Astrocyte (in vitro differentiated cells and primary cell): ENCODE results near the gene MYOF. TPM values are rescaled to one million over a fixed set of nuclear protein-coding genes. Genes with fewer than 3 reads are reported as not detected.

Experiments used
- DNase-seq: peaks from one replicate; pipeline ENCODE4 v3.0.0-alpha.2; 2010; ENCODE audit warnings: low read depth
- FAIRE-seq: peaks from 2 replicates; lab custom pipeline; 2011; peaks lifted over from hg19 to GRCh38; lab: Jason Lieb, UNC
- H2AFZ ChIP-seq: 2 replicates; pipeline ENCODE4 v1.6.0; 2012; ENCODE audit warnings: low read depth, low read length, inconsistent platforms
- H3K27ac ChIP-seq: 2 replicates; pipeline ENCODE4 v1.5.1; 2011; ENCODE audit warnings: low read depth, low read length, inconsistent platforms
- H3K27me3 ChIP-seq: 2 replicates; pipeline ENCODE4 v1.6.0; 2011; ENCODE audit warnings: low read length, inconsistent platforms; ENCODE audit not compliant: insufficient read depth
- H3K36me3 ChIP-seq: 2 replicates; pipeline ENCODE4 v1.5.1; 2011; ENCODE audit warnings: low read length, inconsistent platforms; ENCODE audit not compliant: insufficient read depth
- H3K4me1 ChIP-seq: 2 replicates; pipeline ENCODE4 v1.5.1; 2011; ENCODE audit warnings: low read length, inconsistent platforms; ENCODE audit not compliant: insufficient read depth
- H3K4me2 ChIP-seq: 2 replicates; pipeline ENCODE4 v1.6.0; 2012; ENCODE audit warnings: low read length, inconsistent platforms
- H3K4me3 ChIP-seq: 2 replicates; pipeline ENCODE4 v1.5.1; 2011; ENCODE audit warnings: low read depth, mild to moderate bottlenecking, low read length, inconsistent platforms; ENCODE audit not compliant: insufficient read depth
- H3K79me2 ChIP-seq: 2 replicates; pipeline ENCODE4 v1.6.0; 2012; ENCODE audit warnings: mild to moderate bottlenecking, low read length, inconsistent platforms; ENCODE audit not compliant: insufficient read depth
- H3K9ac ChIP-seq: 2 replicates; pipeline ENCODE4 v1.6.0; 2012; ENCODE audit warnings: mild to moderate bottlenecking, low read length, inconsistent platforms
- H3K9me3 ChIP-seq: 2 replicates; pipeline ENCODE4 v1.5.1; 2012; ENCODE audit warnings: low read depth, mild to moderate bottlenecking, low read length, inconsistent platforms; ENCODE audit not compliant: insufficient read depth
- H4K20me1 ChIP-seq: 2 replicates; pipeline ENCODE4 v1.6.0; 2012; ENCODE audit warnings: low read length, inconsistent platforms; ENCODE audit not compliant: insufficient read depth
- H3K27ac Mint-ChIP-seq: one replicate; pipeline ENCODE4 v1.8.0; 2021; ENCODE audit warnings: mild to moderate bottlenecking, mixed read lengths; ENCODE audit not compliant: unreplicated experiment
- H3K27me3 Mint-ChIP-seq: one replicate; pipeline ENCODE4 v1.8.0; 2021; ENCODE audit warnings: low read depth, mixed read lengths; ENCODE audit not compliant: unreplicated experiment
- H3K36me3 Mint-ChIP-seq: one replicate; pipeline ENCODE4 v1.8.0; 2021; ENCODE audit warnings: low read depth, mixed read lengths; ENCODE audit not compliant: unreplicated experiment
- H3K4me1 Mint-ChIP-seq: one replicate; pipeline ENCODE4 v1.8.0; 2021; ENCODE audit warnings: low read depth, mixed read lengths; ENCODE audit not compliant: unreplicated experiment
- H3K4me3 Mint-ChIP-seq: one replicate; pipeline ENCODE4 v1.8.0; 2021; ENCODE audit warnings: mild to moderate bottlenecking, moderate library complexity, mixed read lengths; ENCODE audit not compliant: unreplicated experiment
- H3K9me3 Mint-ChIP-seq: one replicate; pipeline ENCODE4 v1.8.0; 2021; ENCODE audit warnings: mild to moderate bottlenecking, mixed read lengths; ENCODE audit not compliant: unreplicated experiment
- CTCF ChIP-seq: IDR thresholded peaks from 2 replicates; pipeline ENCODE4 v1.5.1; 2011; ENCODE audit warnings: low read depth, mild to moderate bottlenecking, inconsistent platforms, low read length, moderate library complexity; ENCODE audit not compliant: insufficient read depth
- EZH2 ChIP-seq: IDR thresholded peaks from 2 replicates; pipeline ENCODE4 v1.6.1; 2012; ENCODE audit warnings: mild to moderate bottlenecking, low read length, inconsistent platforms; ENCODE audit not compliant: insufficient read depth
- total RNA-seq: library from RNA; stranded (reverse); gene quantifications from 2 replicates; pipeline ENCODE4 v1.2.1, GENCODE V29; 2021

Gene MYOF
- total RNA-seq, 1 donor from 2014 or later, result 306 TPM

GRCh38 chr10:93410697-93411348, 71.3 kb downstream of the MYOF start:
- no peak overlapping the region for H3K27ac ChIP-seq
- DNase-seq, result no peak
- H4K20me1 ChIP-seq, result peaks cover 5% of the 10 kb centered on the region
- H3K9me3 Mint-ChIP-seq, result no peaks in the 10 kb centered on the region
- H3K4me1 Mint-ChIP-seq, result peaks cover 15% of the 10 kb centered on the region
- no peaks in the 10 kb centered on the region for H3K27me3 ChIP-seq
- no peak overlapping the region for H2AFZ ChIP-seq
- H3K4me2 ChIP-seq, result no peak overlapping the region
- no peak for FAIRE-seq
- H3K4me3 Mint-ChIP-seq, result no peak overlapping the region
- peaks cover 8% of the 10 kb centered on the region for H3K4me1 ChIP-seq
- peaks cover 42% of the 10 kb centered on the region for H3K36me3 Mint-ChIP-seq
- H3K4me3 ChIP-seq, result no peak overlapping the region
- H3K79me2 ChIP-seq, result peaks cover 30% of the 10 kb centered on the region
- no peak overlapping the region for H3K9ac ChIP-seq
- peak overlapping the region; percentile 22 for H3K27ac Mint-ChIP-seq
- H3K36me3 ChIP-seq, result peaks cover 42% of the 10 kb centered on the region
- H3K9me3 ChIP-seq, result no peaks in the 10 kb centered on the region
- no peaks in the 10 kb centered on the region for H3K27me3 Mint-ChIP-seq
- TF ChIP-seq EZH2 (no peak), CTCF (no peak)

- Mint-ChIP-seq H3K4me3 (no peak overlapping the region), H3K4me1 (peaks cover 17% of the 10 kb centered on the region), H3K27me3 (no peaks in the 10 kb centered on the region), H3K27ac (peak overlapping the region; percentile 75), H3K9me3 (no peaks in the 10 kb centered on the region), H3K36me3 (peaks cover 36% of the 10 kb centered on the region)
- no peaks in the 10 kb centered on the region for H3K9me3 ChIP-seq
- H3K9ac ChIP-seq, result no peak overlapping the region
- H3K4me3 ChIP-seq, result no peak overlapping the region
- peaks cover 12% of the 10 kb centered on the region for H3K4me1 ChIP-seq
- H2AFZ ChIP-seq, result no peak overlapping the region
- H4K20me1 ChIP-seq, result no peaks in the 10 kb centered on the region
- no peak overlapping the region for H3K27ac ChIP-seq
- FAIRE-seq (no peak), DNase-seq (no peak)
- TF ChIP-seq EZH2 (no peak), CTCF (no peak)
- peaks cover 21% of the 10 kb centered on the region for H3K79me2 ChIP-seq
- H3K4me2 ChIP-seq, result no peak overlapping the region
- H3K27me3 ChIP-seq, result no peaks in the 10 kb centered on the region
- H3K36me3 ChIP-seq, result peaks cover 49% of the 10 kb centered on the region
Observed at GRCh38 chr10:93408783-93409182, 73.4 kb downstream of the MYOF start.

GRCh38 chr10:93406364-93407145, 75.6 kb downstream of the MYOF start:
- FAIRE-seq, result peak; percentile 26
- Mint-ChIP-seq H3K36me3 (peaks cover 37% of the 10 kb centered on the region), H3K27ac (peak overlapping the region; percentile 92), H3K4me3 (no peak overlapping the region), H3K9me3 (no peaks in the 10 kb centered on the region), H3K4me1 (peaks cover 19% of the 10 kb centered on the region), H3K27me3 (no peaks in the 10 kb centered on the region)
- Histone ChIP-seq H3K36me3 (peaks cover 66% of the 10 kb centered on the region), H3K79me2 (peaks cover 6% of the 10 kb centered on the region), H3K4me1 (peaks cover 12% of the 10 kb centered on the region), H3K9me3 (no peaks in the 10 kb centered on the region), H4K20me1 (no peaks in the 10 kb centered on the region), H3K27me3 (no peaks in the 10 kb centered on the region), H2AFZ (no peak overlapping the region), H3K9ac (peak overlapping the region; percentile 55), H3K4me3 (no peak overlapping the region), H3K4me2 (peak overlapping the region; percentile 48), H3K27ac (peak overlapping the region; percentile 35)
- DNase-seq, result peak; percentile 67
- no peak for TF ChIP-seq EZH2
- no peak for TF ChIP-seq CTCF
